ENCODE data around the gene TRAK2.

Gene TRAK2

GRCh38 chr2:201466050-201466675 lies 14.9 kb upstream of the TRAK2 start:
- H2BK12ac ChIP-seq (ENCODE audit: low read length), result no peak overlapping the region
- no peaks in the 10 kb centered on the region for H3K79me1 ChIP-seq (ENCODE audit: low read length)
- no peak overlapping the region for H3K23ac ChIP-seq (ENCODE audit: low read length)
- no CpG with 5 or more reads among the region's 3 CpGs for WGBS (ENCODE audit: extremely low coverage, insufficient coverage, insufficient read length)
- no peak overlapping the region for H4K12ac ChIP-seq (ENCODE audit: low read depth, low read length)
- no peaks in the 10 kb centered on the region for H3K27me3 ChIP-seq (ENCODE audit: insufficient read depth, low read length)
- peaks cover 6 to 7% of the 10 kb centered on the region in 2 experiments for H3K36me3 ChIP-seq (ENCODE audit: control insufficient read depth in 1 of 2, insufficient read depth in 2 of 2, low read length in 2 of 2)
- DNase-seq, result no peak
- no peak overlapping the region for H3K14ac ChIP-seq (ENCODE audit: low read length)
- H2AFZ ChIP-seq (ENCODE audit: insufficient read depth, low read length, poor library complexity), result no peak overlapping the region
- no peak overlapping the region for H3K27ac ChIP-seq (ENCODE audit: low read depth, low read length)
- H3K79me2 ChIP-seq (ENCODE audit: control insufficient read depth, insufficient read depth, low read length, poor library complexity), result no peaks in the 10 kb centered on the region
- H3K4ac ChIP-seq (ENCODE audit: low read depth, low read length), result no peak overlapping the region
- H2BK5ac ChIP-seq (ENCODE audit: low read depth, low read length, poor library complexity), result no peak overlapping the region
- H2BK120ac ChIP-seq (ENCODE audit: insufficient read depth, low read length, poor library complexity), result no peak overlapping the region
- H3K4me1 ChIP-seq (ENCODE audit: control insufficient read depth in 1 of 2, insufficient read depth in 2 of 2, low read length in 2 of 2), result no peaks in the 10 kb centered on the region
- no peaks in the 10 kb centered on the region for H3K9me3 ChIP-seq (ENCODE audit: insufficient read depth, low read depth, low read length)
- no peak overlapping the region for H4K91ac ChIP-seq (ENCODE audit: low read depth, low read length)
- no peak overlapping the region for H3K9ac ChIP-seq (ENCODE audit: low read length)
- no peak overlapping the region for H3K4me2 ChIP-seq (ENCODE audit: low read length)
- H4K8ac ChIP-seq (ENCODE audit: low read depth, low read length), result no peak overlapping the region
- H3K4me3 ChIP-seq (ENCODE audit: low read depth, low read length), result no peak overlapping the region
- H3K18ac ChIP-seq (ENCODE audit: low read length), result no peak overlapping the region
- no peak overlapping the region for H2AK5ac ChIP-seq (ENCODE audit: low read length)

GRCh38 chr2:201465524-201465971 lies 14.3 kb upstream of the TRAK2 start:
- Histone ChIP-seq H2AFZ (ENCODE audit: insufficient read depth, low read length, poor library complexity) (no peak overlapping the region), H3K27me3 (ENCODE audit: insufficient read depth, low read length) (no peaks in the 10 kb centered on the region), H2BK12ac (ENCODE audit: low read length) (no peak overlapping the region), H3K14ac (ENCODE audit: low read length) (no peak overlapping the region), H3K4me1 (ENCODE audit: control insufficient read depth in 1 of 2, insufficient read depth in 2 of 2, low read length in 2 of 2) (no peaks in the 10 kb centered on the region), H3K18ac (ENCODE audit: low read length) (no peak overlapping the region), H4K8ac (ENCODE audit: low read depth, low read length) (no peak overlapping the region), H2BK120ac (ENCODE audit: insufficient read depth, low read length, poor library complexity) (no peak overlapping the region), H2BK5ac (ENCODE audit: low read depth, low read length, poor library complexity) (no peak overlapping the region), H3K79me2 (ENCODE audit: control insufficient read depth, insufficient read depth, low read length, poor library complexity) (no peaks in the 10 kb centered on the region), H3K9ac (ENCODE audit: low read length) (no peak overlapping the region), H4K91ac (ENCODE audit: low read depth, low read length) (no peak overlapping the region), H4K12ac (ENCODE audit: low read depth, low read length) (no peak overlapping the region), H3K27ac (ENCODE audit: low read depth, low read length) (no peak overlapping the region), H2AK5ac (ENCODE audit: low read length) (no peak overlapping the region), H3K79me1 (ENCODE audit: low read length) (no peaks in the 10 kb centered on the region), H3K4me2 (ENCODE audit: low read length) (no peak overlapping the region), H3K36me3 (ENCODE audit: control insufficient read depth in 1 of 2, insufficient read depth in 2 of 2, low read length in 2 of 2) (peaks cover 6 to 8% of the 10 kb centered on the region in 2 experiments), H3K9me3 (ENCODE audit: insufficient read depth, low read depth, low read length) (no peaks in the 10 kb centered on the region), H3K4ac (ENCODE audit: low read depth, low read length) (no peak overlapping the region), H3K4me3 (ENCODE audit: low read depth, low read length) (no peak overlapping the region), H3K23ac (ENCODE audit: low read length) (no peak overlapping the region)
- no CpG with 5 or more reads among the region's 2 CpGs for WGBS (ENCODE audit: extremely low coverage, insufficient coverage, insufficient read length)
- no peak for DNase-seq

- WGBS (ENCODE audit: extremely low coverage, insufficient coverage, insufficient read length), result no CpG with 5 or more reads among the region's 1 CpG
- Histone ChIP-seq H3K4me1 (ENCODE audit: control insufficient read depth in 1 of 2, insufficient read depth in 2 of 2, low read length in 2 of 2) (no peaks in the 10 kb centered on the region), H2BK12ac (ENCODE audit: low read length) (no peak overlapping the region), H2AFZ (ENCODE audit: insufficient read depth, low read length, poor library complexity) (no peak overlapping the region), H3K27me3 (ENCODE audit: insufficient read depth, low read length) (no peaks in the 10 kb centered on the region), H3K4ac (ENCODE audit: low read depth, low read length) (no peak overlapping the region), H4K12ac (ENCODE audit: low read depth, low read length) (no peak overlapping the region), H3K14ac (ENCODE audit: low read length) (no peak overlapping the region), H3K79me1 (ENCODE audit: low read length) (no peaks in the 10 kb centered on the region), H4K91ac (ENCODE audit: low read depth, low read length) (no peak overlapping the region), H3K36me3 (ENCODE audit: control insufficient read depth in 1 of 2, insufficient read depth in 2 of 2, low read length in 2 of 2) (peaks cover 6 to 8% of the 10 kb centered on the region in 2 experiments), H2BK120ac (ENCODE audit: insufficient read depth, low read length, poor library complexity) (no peak overlapping the region), H3K23ac (ENCODE audit: low read length) (no peak overlapping the region), H2BK5ac (ENCODE audit: low read depth, low read length, poor library complexity) (no peak overlapping the region), H3K9ac (ENCODE audit: low read length) (no peak overlapping the region), H3K79me2 (ENCODE audit: control insufficient read depth, insufficient read depth, low read length, poor library complexity) (no peaks in the 10 kb centered on the region), H4K8ac (ENCODE audit: low read depth, low read length) (no peak overlapping the region), H3K18ac (ENCODE audit: low read length) (no peak overlapping the region), H3K4me2 (ENCODE audit: low read length) (no peak overlapping the region), H2AK5ac (ENCODE audit: low read length) (no peak overlapping the region), H3K4me3 (ENCODE audit: low read depth, low read length) (no peak overlapping the region), H3K9me3 (ENCODE audit: insufficient read depth, low read depth, low read length) (no peaks in the 10 kb centered on the region), H3K27ac (ENCODE audit: low read depth, low read length) (no peak overlapping the region)
- DNase-seq, result no peak
Measured at GRCh38 chr2:201464547-201464946, 13.3 kb upstream of the TRAK2 start.

GRCh38 chr2:201460532-201460931 lies 9.3 kb upstream of the TRAK2 start:
- H3K27me3 ChIP-seq (ENCODE audit: insufficient read depth, low read length), result no peaks in the 10 kb centered on the region
- H3K4me3 ChIP-seq (ENCODE audit: low read depth, low read length), result no peak overlapping the region
- H3K79me2 ChIP-seq (ENCODE audit: control insufficient read depth, insufficient read depth, low read length, poor library complexity), result no peaks in the 10 kb centered on the region
- no peak overlapping the region for H3K9ac ChIP-seq (ENCODE audit: low read length)
- H3K14ac ChIP-seq (ENCODE audit: low read length), result no peak overlapping the region
- no peak overlapping the region for H3K18ac ChIP-seq (ENCODE audit: low read length)
- no peaks in the 10 kb centered on the region for H3K9me3 ChIP-seq (ENCODE audit: insufficient read depth, low read depth, low read length)
- no peak overlapping the region for H4K8ac ChIP-seq (ENCODE audit: low read depth, low read length)
- no peak overlapping the region for H2AK5ac ChIP-seq (ENCODE audit: low read length)
- H3K79me1 ChIP-seq (ENCODE audit: low read length), result no peaks in the 10 kb centered on the region
- no peak overlapping the region for H2BK5ac ChIP-seq (ENCODE audit: low read depth, low read length, poor library complexity)
- H2AFZ ChIP-seq (ENCODE audit: insufficient read depth, low read length, poor library complexity), result no peak overlapping the region
- H3K36me3 ChIP-seq (ENCODE audit: control insufficient read depth in 1 of 2, insufficient read depth in 2 of 2, low read length in 2 of 2), result peaks cover 6 to 10% of the 10 kb centered on the region in 2 experiments
- no peak overlapping the region for H3K27ac ChIP-seq (ENCODE audit: low read depth, low read length)
- no peak overlapping the region for H4K12ac ChIP-seq (ENCODE audit: low read depth, low read length)
- H3K23ac ChIP-seq (ENCODE audit: low read length), result no peak overlapping the region
- no CpG with 5 or more reads among the region's 1 CpG for WGBS (ENCODE audit: extremely low coverage, insufficient coverage, insufficient read length)
- H4K91ac ChIP-seq (ENCODE audit: low read depth, low read length), result no peak overlapping the region
- no peak overlapping the region for H3K4me2 ChIP-seq (ENCODE audit: low read length)
- no peaks in the 10 kb centered on the region for H3K4me1 ChIP-seq (ENCODE audit: control insufficient read depth in 1 of 2, insufficient read depth in 2 of 2, low read length in 2 of 2)
- no peak for DNase-seq
- no peak overlapping the region for H2BK12ac ChIP-seq (ENCODE audit: low read length)
- H3K4ac ChIP-seq (ENCODE audit: low read depth, low read length), result no peak overlapping the region
- no peak overlapping the region for H2BK120ac ChIP-seq (ENCODE audit: insufficient read depth, low read length, poor library complexity)
